GM19455 (cell line): ENCODE data around the gene FAAH2.
"Not testable (repeated sequence)": the region's sequence is repeated elsewhere in the genome, so short reads cannot be mapped to it uniquely, and the experiment has no call there.

Source experiments
- ATAC-seq: cut with Tn5 transposase; IDR thresholded peaks from one replicate; pipeline ENCODE4 v1.9.1; 2021; ENCODE audit not compliant: unreplicated experiment

FAAH2 gene

DNA sequence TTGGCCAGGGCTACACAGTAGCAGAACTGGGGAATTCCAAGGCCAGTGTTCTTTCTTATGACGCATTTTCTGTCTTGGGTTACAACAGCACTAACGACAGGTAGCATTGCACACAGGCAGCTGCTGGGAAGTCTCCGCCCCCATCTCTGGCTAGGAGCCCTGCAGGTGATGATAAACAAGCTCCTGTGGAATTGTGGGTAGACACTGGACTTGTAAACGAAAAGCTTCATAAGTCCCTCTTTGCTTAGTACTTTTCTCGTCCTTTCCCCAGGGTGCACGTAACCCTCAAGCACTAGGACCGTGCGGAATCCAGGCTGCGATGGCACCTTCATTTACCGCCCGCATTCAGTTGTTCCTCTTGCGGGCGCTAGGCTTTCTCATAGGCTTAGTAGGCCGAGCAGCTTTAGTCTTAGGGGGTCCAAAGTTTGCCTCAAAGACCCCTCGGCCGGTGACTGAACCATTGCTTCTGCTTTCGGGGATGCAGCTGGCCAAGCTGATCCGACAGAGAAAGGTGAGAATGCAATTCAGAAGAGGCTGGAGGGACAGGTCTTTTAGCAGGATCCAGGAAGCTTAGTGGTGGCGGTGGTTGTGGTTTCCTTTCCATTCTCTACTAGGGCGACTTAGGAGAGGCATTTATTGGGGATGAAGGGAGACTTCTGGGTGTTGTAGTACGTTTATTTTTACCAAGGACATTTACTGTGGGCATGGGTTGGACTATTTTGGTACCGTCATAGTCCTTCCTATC, at the start of gene FAAH2:
FAAH2 (plus strand) TSS at position 200 of the 745 bp plus-strand sequence; CDS start at position 320, 120 bp downstream.
- peak; percentile 94 for ATAC-seq

DNA sequence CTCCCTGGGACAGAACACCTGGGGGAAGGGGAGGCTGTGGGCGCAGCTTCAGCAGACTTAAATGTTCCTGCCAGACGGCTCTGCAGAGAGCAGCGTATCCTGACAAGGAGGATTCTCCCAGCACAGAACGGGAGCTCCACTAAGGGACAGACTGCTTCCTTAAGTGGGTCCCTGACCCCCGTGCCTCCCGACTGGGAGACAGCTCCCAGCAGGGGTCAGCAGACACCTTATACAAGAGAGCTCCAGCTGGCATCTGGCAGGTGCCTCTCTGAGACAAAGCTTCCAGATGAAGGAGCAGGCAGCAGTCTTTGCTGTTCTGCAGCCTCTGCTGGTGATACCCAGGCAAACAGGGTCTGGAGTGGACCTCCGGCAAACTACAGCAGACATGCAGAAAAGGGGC, 44.5 kb upstream of the FAAH2 start:
- ATAC-seq: no peak

GRCh38 chrX:57251965-57252364, 34.5 kb upstream of the FAAH2 start:
- ATAC-seq: no peak

- ATAC-seq: no peak
Measured at GRCh38 chrX:57265126-57265525, 21.4 kb upstream of the FAAH2 start.

DNA sequence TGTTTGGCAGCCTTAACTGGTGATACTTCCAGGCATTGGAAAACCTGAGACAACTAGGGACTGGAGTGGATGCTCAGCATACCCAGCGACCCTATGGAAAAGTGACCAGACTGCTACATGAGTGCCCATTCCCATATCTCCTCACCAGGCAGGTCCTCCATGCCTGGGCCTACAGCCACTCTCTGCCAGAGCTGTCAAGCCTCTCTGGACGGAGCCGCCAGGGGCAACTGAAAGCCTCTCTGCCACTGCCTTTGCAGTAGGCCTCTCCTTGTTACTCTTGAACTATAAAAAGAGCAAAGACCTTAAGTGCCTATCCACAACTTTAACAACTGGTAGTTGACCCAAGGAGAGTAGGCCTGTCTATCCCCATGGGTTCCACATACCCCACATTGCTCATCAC, 20.2 kb upstream of the FAAH2 start:
- no peak for ATAC-seq

DNA sequence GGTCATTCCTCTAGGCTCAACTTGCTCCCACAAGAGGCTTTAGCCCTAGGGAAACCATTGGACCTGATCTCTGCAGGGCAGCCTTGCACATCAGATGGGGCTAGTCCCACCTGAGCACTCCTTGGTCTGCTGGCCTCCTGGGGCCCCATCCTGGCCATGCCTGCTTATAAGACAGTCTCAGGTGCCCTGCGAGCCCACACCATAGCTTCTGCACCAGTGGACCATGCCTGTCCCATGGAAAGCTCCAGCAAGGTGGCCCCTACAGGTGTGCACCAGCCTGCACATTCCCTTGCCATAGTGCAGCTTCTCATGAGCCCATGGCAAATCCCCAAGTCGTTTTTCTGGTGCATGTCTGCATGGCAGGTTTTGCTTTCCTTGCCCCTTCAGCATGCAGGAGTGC, 19.6 kb upstream of the FAAH2 start:
- no peak for ATAC-seq

- no peak for ATAC-seq
Measured at GRCh38 chrX:57267308-57267707, 19.2 kb upstream of the FAAH2 start.

DNA sequence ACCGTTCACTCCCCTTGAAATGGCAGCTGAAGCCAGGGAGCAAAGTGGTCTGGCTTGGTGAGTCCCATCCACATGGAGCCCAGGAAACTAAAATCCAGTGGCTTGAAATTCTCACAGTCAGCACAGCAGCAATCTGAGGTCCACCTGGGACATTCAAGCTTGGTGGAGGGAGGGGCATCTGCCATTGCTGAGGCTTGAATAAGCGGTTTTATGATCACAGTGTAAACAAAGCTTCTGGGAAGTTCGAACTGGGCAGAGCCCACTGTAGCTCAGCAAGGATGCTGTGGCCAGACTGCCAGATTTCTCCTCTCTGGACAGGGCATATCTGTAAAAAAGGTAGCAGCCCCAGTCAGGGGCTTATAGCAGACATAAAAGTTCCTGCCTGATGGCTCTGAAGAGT, 15.5 kb upstream of the FAAH2 start:
- no peak for ATAC-seq

- ATAC-seq: no peak
Measured at GRCh38 chrX:57282568-57282967, 3.9 kb upstream of the FAAH2 start.

DNA sequence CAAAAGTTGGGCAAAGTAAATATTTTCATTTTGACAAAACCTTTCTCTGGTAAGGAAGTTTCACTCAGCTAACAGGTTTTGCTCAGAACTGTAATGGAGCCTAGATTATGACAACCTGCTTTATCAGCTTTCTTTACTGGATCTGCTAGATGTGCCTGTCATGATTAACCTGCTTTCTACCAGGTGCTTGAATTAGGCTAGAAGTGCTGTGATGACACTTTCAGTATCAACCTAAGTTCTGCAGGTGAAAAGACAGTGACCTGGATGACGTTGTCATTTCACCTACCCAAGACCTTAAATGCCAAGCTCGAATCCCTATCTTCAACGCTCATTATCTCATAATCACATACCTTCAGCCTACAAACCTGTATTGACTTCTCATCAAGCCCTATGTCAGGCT, 1.5 kb upstream of the FAAH2 start:
- ATAC-seq: no peak

GRCh38 chrX:57289089-57289488, 2.6 kb downstream of the FAAH2 start:
- ATAC-seq: no peak

DNA sequence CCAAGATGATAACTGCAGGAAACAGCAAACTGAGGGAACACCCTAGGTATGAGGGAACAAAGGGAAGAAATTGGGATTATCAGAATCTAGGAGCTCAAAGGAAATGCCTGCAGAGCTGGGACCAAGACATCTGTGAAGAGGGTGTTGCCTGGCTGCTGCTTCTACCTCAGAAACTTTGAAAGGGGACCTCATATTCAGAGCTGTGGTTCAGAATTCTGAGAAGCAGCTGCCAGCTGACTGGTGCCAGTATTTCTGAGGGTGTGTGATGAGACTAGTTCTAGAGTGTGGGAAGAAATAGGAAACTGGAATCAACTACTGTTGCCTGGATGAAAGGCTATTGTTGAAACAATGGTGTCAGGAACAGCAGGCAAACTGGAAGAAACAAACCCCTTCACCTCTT, 8.5 kb downstream of the FAAH2 start:
- ATAC-seq: no peak

DNA sequence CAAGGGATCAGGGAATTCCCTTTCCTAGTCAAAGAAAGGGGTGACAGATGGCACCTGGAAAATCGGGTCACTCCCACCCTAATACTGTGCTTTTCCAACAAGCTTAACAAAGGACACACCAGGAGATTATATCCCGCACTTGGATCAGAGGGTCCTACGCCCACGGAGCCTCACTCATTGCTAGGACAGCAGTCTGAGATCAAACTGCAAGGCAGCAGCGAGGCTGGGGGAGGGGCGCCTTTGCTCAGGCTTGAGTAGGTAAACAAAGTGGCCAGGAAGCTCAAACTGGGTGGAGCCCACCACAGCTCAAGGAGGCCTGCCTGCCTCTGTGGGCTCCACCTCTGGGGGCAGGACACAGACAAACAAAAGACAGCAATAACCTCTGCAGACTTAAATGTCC, 9.2 kb downstream of the FAAH2 start:
- ATAC-seq: not testable (repeated sequence)

GRCh38 chrX:57313583-57314215, 27.2 kb downstream of the FAAH2 start:
- no peak for ATAC-seq

- ATAC-seq: no peak
Measured at GRCh38 chrX:57329008-57329407, 42.5 kb downstream of the FAAH2 start.

DNA sequence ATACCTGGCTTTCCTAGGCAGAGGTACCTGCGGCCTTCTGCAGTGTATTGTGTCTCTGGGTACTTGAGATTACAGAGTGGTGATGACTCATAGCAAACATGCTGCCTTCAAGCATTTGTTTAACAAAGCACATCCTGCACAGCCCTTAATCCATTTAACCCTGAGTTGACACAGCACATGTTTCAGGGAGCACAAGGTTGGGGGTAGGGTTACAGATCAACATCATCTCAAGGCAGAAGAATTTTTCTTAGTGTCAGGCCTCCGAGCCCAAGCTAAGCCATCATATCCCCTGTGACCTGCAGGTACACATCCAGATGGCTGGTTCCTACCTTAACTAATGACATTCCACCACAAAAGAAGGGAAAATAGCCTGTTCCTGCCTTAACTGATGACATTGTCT, 49.3 kb downstream of the FAAH2 start:
- ATAC-seq: not testable (repeated sequence)

- ATAC-seq: no peak
Measured at GRCh38 chrX:57353472-57354132, 67.1 kb downstream of the FAAH2 start.

- ATAC-seq: no peak
Measured at GRCh38 chrX:57364145-57364544, 77.6 kb downstream of the FAAH2 start.

DNA sequence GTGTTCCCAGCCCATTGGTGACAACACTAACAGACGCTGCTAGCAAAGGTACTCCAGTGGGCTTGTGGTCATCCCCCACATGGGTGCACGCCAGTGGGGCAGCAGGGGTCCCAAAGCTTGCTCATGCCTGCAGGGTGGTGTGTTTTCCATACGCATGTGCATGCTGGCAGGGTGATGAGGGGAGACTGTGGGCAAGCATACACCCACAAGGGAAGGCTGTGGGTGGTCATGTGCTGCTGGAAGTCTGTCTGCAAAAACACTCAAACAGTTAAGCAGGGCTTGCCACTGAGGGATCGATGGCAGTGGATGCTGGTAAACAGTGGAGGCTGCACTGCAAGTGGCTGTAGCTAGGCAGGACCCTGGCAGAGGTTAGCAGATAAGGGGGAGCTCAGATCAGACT, 79.9 kb downstream of the FAAH2 start:
- no peak for ATAC-seq

DNA sequence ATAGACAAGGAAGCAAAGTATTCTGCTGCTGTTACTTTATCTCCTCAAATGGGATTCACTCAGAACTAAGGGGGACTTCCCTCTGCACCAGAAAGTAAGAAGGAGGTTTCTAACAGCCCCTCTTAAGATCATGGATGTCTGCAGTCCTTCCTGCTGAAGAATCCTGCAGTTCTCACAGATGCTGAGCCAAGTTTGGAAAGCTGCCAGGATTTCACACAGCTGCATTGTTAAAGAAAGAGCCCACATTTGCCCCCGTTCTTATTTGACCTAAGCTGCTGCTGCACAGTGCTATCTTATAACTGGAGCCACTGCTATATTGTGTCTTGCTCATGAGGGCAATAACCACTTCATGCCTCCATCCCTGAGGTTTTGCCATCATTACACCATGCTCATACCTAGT, 81.1 kb downstream of the FAAH2 start:
- ATAC-seq: no peak

- ATAC-seq: no peak
Measured at GRCh38 chrX:57368158-57368557, 81.7 kb downstream of the FAAH2 start.

GRCh38 chrX:57379296-57379695, 92.8 kb downstream of the FAAH2 start:
- ATAC-seq: no peak
